Parathyroid adenoma (tissue), 2 donors: Measurements from ENCODE around the gene FADS1.

ENCODE experiments used
- H2AFZ ChIP-seq: fragments of 300-600 bp; sonication (generic); one replicate; pipeline ENCODE4 v1.7.0; 2017; ENCODE audit warnings: antibody characterized with exemption, mild to moderate bottlenecking
- H3K27ac ChIP-seq: fragments of 300-600 bp; sonication (generic); one replicate; pipeline ENCODE4 v1.7.0; 2017
- H3K27me3 ChIP-seq: fragments of 300-600 bp; sonication (generic); one replicate; pipeline ENCODE4 v1.7.0; 2017; ENCODE audit warnings: low read length; ENCODE audit not compliant: control insufficient read depth, insufficient read depth
- H3K36me3 ChIP-seq: fragments of 300-600 bp; sonication (generic); one replicate; pipeline ENCODE4 v1.7.0; 2017; ENCODE audit warnings: low read length; ENCODE audit not compliant: control insufficient read depth, insufficient read depth
- H3K4me1 ChIP-seq: fragments of 300-600 bp; sonication (generic); one replicate; pipeline ENCODE4 v1.7.0; 2017; ENCODE audit warnings: control low read depth
- H3K4me2 ChIP-seq: fragments of 300-600 bp; sonication (generic); one replicate; pipeline ENCODE4 v1.7.0; 2017; ENCODE audit warnings: low read length
- H3K4me3 ChIP-seq: fragments of 300-600 bp; sonication (generic); one replicate; pipeline ENCODE4 v1.7.0; 2017; ENCODE audit warnings: low read depth, low read length
- H3K79me2 ChIP-seq: fragments of 300-600 bp; sonication (generic); one replicate; pipeline ENCODE4 v1.7.0; 2017; ENCODE audit warnings: control low read depth
- H3K9ac ChIP-seq: fragments of 300-600 bp; sonication (generic); one replicate; pipeline ENCODE4 v1.7.0; 2017; ENCODE audit warnings: mild to moderate bottlenecking
- H3K9me3 ChIP-seq: fragments of 300-600 bp; sonication (generic); one replicate; pipeline ENCODE4 v1.7.0; 2017; ENCODE audit warnings: low read length; ENCODE audit not compliant: control insufficient read depth
- TF ChIP-seq, protein P1 (sequence below): fragments of 300-600 bp; sonication (generic); IDR thresholded peaks from one replicate; pipeline ENCODE4 v1.7.0; 2017; ENCODE audit warnings: antibody characterized with exemption, mild to moderate bottlenecking
- donor health status: primary hyperparathyroidism.

Gene FADS1

DNA sequence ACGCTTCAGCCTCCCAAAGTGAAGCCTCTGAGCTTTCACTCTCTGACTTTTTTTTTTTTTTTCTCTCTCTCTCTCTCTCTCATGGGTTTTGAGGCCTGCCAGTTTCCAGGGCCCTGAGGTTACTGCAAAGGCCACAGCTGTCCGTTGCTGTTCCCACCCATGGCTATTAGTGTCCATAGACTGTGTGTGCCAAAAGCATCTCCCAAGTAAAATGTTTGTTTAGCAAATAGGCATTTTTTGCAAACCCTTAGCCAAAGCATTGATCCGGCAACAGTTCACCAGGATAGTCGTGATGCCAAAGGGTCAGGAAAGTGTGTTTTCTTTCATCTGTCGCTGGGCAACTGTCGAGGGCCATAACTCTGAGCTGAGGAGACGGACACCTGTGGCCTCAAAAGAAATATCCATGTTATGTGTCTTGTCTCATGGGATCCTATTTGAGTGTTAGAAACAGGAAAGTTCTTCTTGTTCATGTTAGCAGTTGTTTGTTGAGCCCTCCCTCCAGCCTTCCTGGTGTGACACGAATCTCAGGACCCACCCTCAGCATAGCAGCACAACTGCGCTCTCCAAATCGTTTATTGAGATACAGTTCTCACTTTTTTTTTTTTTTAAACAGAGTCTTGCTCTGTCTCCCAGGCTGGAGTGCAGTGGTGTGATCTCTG is 29.7 kb upstream of the FADS1 start:
- no peak overlapping the region for H3K4me2 ChIP-seq
- no peaks in the 10 kb centered on the region for H3K36me3 ChIP-seq
- no peak overlapping the region for H3K9ac ChIP-seq
- no peak overlapping the region for H3K4me3 ChIP-seq
- peaks cover 13% of the 10 kb centered on the region for H3K4me1 ChIP-seq
- TF ChIP-seq, protein P1, sequence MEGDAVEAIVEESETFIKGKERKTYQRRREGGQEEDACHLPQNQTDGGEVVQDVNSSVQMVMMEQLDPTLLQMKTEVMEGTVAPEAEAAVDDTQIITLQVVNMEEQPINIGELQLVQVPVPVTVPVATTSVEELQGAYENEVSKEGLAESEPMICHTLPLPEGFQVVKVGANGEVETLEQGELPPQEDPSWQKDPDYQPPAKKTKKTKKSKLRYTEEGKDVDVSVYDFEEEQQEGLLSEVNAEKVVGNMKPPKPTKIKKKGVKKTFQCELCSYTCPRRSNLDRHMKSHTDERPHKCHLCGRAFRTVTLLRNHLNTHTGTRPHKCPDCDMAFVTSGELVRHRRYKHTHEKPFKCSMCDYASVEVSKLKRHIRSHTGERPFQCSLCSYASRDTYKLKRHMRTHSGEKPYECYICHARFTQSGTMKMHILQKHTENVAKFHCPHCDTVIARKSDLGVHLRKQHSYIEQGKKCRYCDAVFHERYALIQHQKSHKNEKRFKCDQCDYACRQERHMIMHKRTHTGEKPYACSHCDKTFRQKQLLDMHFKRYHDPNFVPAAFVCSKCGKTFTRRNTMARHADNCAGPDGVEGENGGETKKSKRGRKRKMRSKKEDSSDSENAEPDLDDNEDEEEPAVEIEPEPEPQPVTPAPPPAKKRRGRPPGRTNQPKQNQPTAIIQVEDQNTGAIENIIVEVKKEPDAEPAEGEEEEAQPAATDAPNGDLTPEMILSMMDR, result no peak
- H3K9me3 ChIP-seq, result no peaks in the 10 kb centered on the region
- H3K79me2 ChIP-seq, result no peaks in the 10 kb centered on the region
- H3K27ac ChIP-seq, result peak overlapping the region; percentile 79
- H3K27me3 ChIP-seq, result no peaks in the 10 kb centered on the region
- H2AFZ ChIP-seq, result no peak overlapping the region

- H3K4me1 ChIP-seq, result peaks cover 23% of the 10 kb centered on the region
- H3K4me2 ChIP-seq, result no peak overlapping the region
- no peak overlapping the region for H2AFZ ChIP-seq
- H3K27me3 ChIP-seq, result no peaks in the 10 kb centered on the region
- no peak overlapping the region for H3K9ac ChIP-seq
- H3K27ac ChIP-seq, result peak overlapping the region; percentile 79
- no peak overlapping the region for H3K4me3 ChIP-seq
- H3K9me3 ChIP-seq, result no peaks in the 10 kb centered on the region
- no peaks in the 10 kb centered on the region for H3K36me3 ChIP-seq
- TF ChIP-seq, protein P1, result no peak
- no peaks in the 10 kb centered on the region for H3K79me2 ChIP-seq
These were observed 28.2 kb upstream of the FADS1 start for GRCh38 chr11:61844909-61845565.

DNA sequence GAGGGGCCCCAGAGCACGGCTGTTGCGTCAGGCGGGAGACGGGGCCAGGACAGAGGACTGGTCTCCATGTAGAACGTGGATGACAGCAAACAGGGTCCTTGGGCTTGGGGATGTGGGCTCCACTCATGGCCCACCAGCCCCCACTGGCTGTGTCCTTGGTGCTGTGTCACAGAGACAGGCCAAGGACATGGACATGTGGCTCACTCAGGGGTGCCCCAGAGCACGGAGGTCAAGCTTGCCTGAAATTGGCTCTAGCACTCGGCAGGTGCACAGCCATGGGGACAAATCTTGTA is 25.7 kb upstream of the FADS1 start:
- Histone ChIP-seq H3K4me3 (no peak overlapping the region), H3K27ac (no peak overlapping the region), H3K36me3 (no peaks in the 10 kb centered on the region)

GRCh38 chr11:61841636-61842527 is 25.1 kb upstream of the FADS1 start:
- TF ChIP-seq, protein P1, result no peak
- H3K4me2 ChIP-seq, result no peak overlapping the region
- H3K27me3 ChIP-seq, result no peaks in the 10 kb centered on the region
- peaks cover 23% of the 10 kb centered on the region for H3K4me1 ChIP-seq
- H3K27ac ChIP-seq, result peak overlapping the region; percentile 82
- H3K79me2 ChIP-seq, result no peaks in the 10 kb centered on the region
- no peaks in the 10 kb centered on the region for H3K9me3 ChIP-seq
- H3K9ac ChIP-seq, result no peak overlapping the region
- H3K36me3 ChIP-seq, result no peaks in the 10 kb centered on the region
- no peak overlapping the region for H3K4me3 ChIP-seq
- no peak overlapping the region for H2AFZ ChIP-seq

More for the DNA sequence above, 25.7 kb upstream of the FADS1 start:
- Histone ChIP-seq H3K9me3 (no peaks in the 10 kb centered on the region), H2AFZ (no peak overlapping the region), H3K4me2 (no peak overlapping the region), H3K27me3 (no peaks in the 10 kb centered on the region), H3K9ac (no peak overlapping the region), H3K79me2 (no peaks in the 10 kb centered on the region), H3K4me1 (peaks cover 23% of the 10 kb centered on the region)
- TF ChIP-seq, protein P1, result no peak
